ENCODE measurements around the gene SGCG.

- TF ChIP-seq SIN3A (IDR thresholded peaks at IDR 0.05; ENCODE audit: low read depth): no peak
- TF ChIP-seq POLR2A (IDR thresholded peaks at IDR 0.05; ENCODE audit: borderline replicate concordance, extremely low read depth, insufficient read depth, insufficient read length): no peak
Measured at GRCh38 chr13:23180711-23181110, at the start of gene SGCG.

Data from HCT116 (cell line).